ENCODE results near the gene LARGE1. TPM values are rescaled to one million over a fixed set of nuclear protein-coding genes. Genes with fewer than 3 reads are reported as not detected.

Gene LARGE1
- total and polyA plus RNA-seq, 9 of the 15 experiments (the other 6 are each of a cell fraction or from before 2014, with no cell fraction given): 0.01 to 0.66 (median 0.14) TPM; not detected in 2

DNA sequence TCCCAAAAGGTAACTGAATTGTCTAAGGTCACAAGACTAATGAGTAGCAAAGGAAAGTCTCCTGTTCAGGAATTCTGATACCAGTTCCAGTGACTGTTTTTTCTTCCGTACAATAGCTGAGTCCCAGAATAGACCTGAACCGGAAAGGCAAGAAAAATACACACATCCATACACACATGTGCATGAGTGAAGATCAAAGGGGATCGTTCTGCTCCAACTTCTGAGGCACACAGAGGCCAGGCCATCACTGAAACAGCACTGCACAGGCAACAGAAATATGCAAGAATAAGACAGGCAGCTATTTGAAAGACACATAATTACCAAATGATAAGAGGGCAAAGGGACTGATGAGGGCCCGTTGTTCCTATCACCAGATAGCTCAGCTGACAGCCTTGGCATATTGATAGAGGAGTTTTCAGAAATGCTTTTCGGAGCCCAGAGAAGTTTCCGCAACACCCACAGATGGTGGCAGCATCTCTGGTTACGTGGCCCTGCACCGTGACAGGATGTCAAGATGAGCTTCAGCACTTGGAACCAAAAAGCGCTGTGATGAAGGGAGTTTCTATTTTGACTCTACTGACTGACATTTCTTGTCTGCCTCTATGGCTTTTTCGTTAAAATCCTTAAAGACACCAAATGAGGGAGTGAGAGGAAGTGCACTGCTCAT, 280.6 kb downstream of the LARGE1 start (continued):
- TF ChIP-seq, protein P1, sequence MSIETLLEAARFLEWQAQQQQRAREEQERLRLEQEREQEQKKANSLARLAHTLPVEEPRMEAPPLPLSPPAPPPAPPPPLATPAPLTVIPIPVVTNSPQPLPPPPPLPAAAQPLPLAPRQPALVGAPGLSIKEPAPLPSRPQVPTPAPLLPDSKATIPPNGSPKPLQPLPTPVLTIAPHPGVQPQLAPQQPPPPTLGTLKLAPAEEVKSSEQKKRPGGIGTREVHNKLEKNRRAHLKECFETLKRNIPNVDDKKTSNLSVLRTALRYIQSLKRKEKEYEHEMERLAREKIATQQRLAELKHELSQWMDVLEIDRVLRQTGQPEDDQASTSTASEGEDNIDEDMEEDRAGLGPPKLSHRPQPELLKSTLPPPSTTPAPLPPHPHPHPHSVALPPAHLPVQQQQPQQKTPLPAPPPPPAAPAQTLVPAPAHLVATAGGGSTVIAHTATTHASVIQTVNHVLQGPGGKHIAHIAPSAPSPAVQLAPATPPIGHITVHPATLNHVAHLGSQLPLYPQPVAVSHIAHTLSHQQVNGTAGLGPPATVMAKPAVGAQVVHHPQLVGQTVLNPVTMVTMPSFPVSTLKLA (conservative IDR thresholded peaks at IDR 0.05): no peak
- TF ChIP-seq, protein P2, sequence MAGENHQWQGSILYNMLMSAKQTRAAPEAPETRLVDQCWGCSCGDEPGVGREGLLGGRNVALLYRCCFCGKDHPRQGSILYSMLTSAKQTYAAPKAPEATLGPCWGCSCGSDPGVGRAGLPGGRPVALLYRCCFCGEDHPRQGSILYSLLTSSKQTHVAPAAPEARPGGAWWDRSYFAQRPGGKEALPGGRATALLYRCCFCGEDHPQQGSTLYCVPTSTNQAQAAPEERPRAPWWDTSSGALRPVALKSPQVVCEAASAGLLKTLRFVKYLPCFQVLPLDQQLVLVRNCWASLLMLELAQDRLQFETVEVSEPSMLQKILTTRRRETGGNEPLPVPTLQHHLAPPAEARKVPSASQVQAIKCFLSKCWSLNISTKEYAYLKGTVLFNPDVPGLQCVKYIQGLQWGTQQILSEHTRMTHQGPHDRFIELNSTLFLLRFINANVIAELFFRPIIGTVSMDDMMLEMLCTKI (IDR thresholded peaks at IDR 0.05; ENCODE audit: partially characterized antibody): no peak
- TF ChIP-seq FOXA3 (CRISPR knock-in tag; conservative IDR thresholded peaks at IDR 0.05 in 1 of 2, IDR thresholded peaks at IDR 0.05 in 1 of 2) (no peak), ZFPM2 (CRISPR knock-in tag; IDR thresholded peaks at IDR 0.05) (no peak)

DNA sequence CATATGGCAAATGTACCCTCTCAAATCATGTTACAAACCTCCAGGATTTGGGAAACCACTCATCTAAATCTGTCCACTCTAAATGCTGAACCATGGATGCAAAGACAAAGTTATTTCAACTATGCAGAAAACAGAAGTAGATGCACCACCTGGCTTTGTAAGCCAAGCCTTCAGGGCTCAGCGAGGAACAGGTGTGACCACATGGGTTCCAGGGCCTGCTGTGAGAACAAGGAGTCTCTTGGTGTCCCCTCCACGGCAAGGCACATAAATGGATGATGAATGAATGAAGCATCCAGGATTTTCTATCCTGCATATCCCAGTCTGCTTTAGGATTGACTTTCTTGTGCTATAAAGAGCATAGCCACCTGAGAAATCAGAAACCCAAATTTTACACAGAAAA, 284.5 kb downstream of the LARGE1 start:
- no peak for TF ChIP-seq ZNF217 (CRISPR knock-in tag; IDR thresholded peaks at IDR 0.05)
- TF ChIP-seq KLF1 (tag; IDR thresholded peaks at IDR 0.05): no peak
- no peak for TF ChIP-seq SMAD1 (IDR thresholded peaks at IDR 0.05; ENCODE audit: low read depth, low read length, partially characterized antibody)
- TF ChIP-seq, protein P3, sequence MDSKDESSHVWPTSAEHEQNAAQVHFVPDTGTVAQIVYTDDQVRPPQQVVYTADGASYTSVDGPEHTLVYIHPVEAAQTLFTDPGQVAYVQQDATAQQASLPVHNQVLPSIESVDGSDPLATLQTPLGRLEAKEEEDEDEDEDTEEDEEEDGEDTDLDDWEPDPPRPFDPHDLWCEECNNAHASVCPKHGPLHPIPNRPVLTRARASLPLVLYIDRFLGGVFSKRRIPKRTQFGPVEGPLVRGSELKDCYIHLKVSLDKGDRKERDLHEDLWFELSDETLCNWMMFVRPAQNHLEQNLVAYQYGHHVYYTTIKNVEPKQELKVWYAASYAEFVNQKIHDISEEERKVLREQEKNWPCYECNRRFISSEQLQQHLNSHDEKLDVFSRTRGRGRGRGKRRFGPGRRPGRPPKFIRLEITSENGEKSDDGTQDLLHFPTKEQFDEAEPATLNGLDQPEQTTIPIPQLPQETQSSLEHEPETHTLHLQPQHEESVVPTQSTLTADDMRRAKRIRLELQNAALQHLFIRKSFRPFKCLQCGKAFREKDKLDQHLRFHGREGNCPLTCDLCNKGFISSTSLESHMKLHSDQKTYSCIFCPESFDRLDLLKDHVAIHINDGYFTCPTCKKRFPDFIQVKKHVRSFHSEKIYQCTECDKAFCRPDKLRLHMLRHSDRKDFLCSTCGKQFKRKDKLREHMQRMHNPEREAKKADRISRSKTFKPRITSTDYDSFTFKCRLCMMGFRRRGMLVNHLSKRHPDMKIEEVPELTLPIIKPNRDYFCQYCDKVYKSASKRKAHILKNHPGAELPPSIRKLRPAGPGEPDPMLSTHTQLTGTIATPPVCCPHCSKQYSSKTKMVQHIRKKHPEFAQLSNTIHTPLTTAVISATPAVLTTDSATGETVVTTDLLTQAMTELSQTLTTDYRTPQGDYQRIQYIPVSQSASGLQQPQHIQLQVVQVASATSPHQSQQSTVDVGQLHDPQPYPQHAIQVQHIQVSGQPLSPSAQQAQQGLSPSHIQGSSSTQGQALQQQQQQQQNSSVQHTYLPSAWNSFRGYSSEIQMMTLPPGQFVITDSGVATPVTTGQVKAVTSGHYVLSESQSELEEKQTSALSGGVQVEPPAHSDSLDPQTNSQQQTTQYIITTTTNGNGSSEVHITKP (IDR thresholded peaks at IDR 0.05; ENCODE audit: partially characterized antibody): no peak
- TF ChIP-seq PHTF2 (CRISPR knock-in tag; IDR thresholded peaks at IDR 0.05): no peak
- no peak for TF ChIP-seq CEBPB (tag; IDR thresholded peaks at IDR 0.05)
- no peak for TF ChIP-seq NR2C1 (IDR thresholded peaks at IDR 0.05)
- no peak for TF ChIP-seq NR2C1 (tag; IDR thresholded peaks at IDR 0.05)
- in situ Hi-C loops (cut with MboI): no loop called here
- H3K79me2 ChIP-seq (ENCODE audit: control insufficient read depth, insufficient read depth, low read length): no peaks in the 10 kb centered on the region
- no peaks in the 10 kb centered on the region for H3K9me1 ChIP-seq (ENCODE audit: control insufficient read depth, insufficient read depth, low read length)
- ChIA-PET POLR2A (no interaction called here), CTCF (ENCODE audit: low intra/inter-chr PET ratio) (no interaction called here)
- no peak overlapping the region for H3K4me3 ChIP-seq
- ATAC-seq (no peak), FAIRE-seq (no peak), DNase-seq (ENCODE audit: extremely low read depth in 1 of 4, low spot score in 3 of 4) (no peak)
- H2AFZ ChIP-seq (ENCODE audit: low read depth, low read length): no peak overlapping the region
- no peaks in the 10 kb centered on the region for H3K4me1 ChIP-seq (replicated peaks in 1 of 2; ENCODE audit: control insufficient read depth in 2 of 2, insufficient read depth in 2 of 2, low read length in 2 of 2)
- H3K36me3 ChIP-seq (ENCODE audit: control insufficient read depth, insufficient read depth, low read length): no peaks in the 10 kb centered on the region
- H3K9ac ChIP-seq (ENCODE audit: insufficient read depth in 1 of 2, low read depth in 2 of 2, low read length in 2 of 2): no peak overlapping the region
- no peak overlapping the region for H3K27ac ChIP-seq (ENCODE audit: extremely low read depth, low read depth, low read length)
- WGBS (ENCODE audit: insufficient coverage, low coverage, missing lambda C conversion rate): 0% methylated on average over 2 of the region's 2 CpGs
- H4K20me1 ChIP-seq (replicated peaks; ENCODE audit: control insufficient read depth, insufficient read depth, low read length): no peaks in the 10 kb centered on the region
- no peak overlapping the region for H3K4me2 ChIP-seq (ENCODE audit: insufficient read depth, low read length)
- H3K27me3 ChIP-seq (ENCODE audit: control insufficient read depth in 2 of 2, insufficient read depth in 2 of 2, low read length in 2 of 2): no peaks in the 10 kb centered on the region
- no TSS peak for BruUV-seq (replicated peaks)
- intact Hi-C loops (cut with micrococcal nuclease): no loop called here
- no peaks in the 10 kb centered on the region for H3K9me3 ChIP-seq (replicated peaks; ENCODE audit: control insufficient read depth, insufficient read depth, low read depth, low read length)

Data from K562 (cell line).